ENCODE measurements around the gene ENTR1. TPM values are rescaled to one million over a fixed set of nuclear protein-coding genes. Genes with fewer than 3 reads are reported as not detected.

Gene ENTR1
- total and polyA plus RNA-seq, 4 donors: 25.5 to 48.4 (median 37.7) TPM

- Histone ChIP-seq H3K9ac (ENCODE audit: insufficient read depth in 1 of 2, low read length in 2 of 2) (no peak overlapping the region), H3K9me3 (ENCODE audit: control insufficient read depth in 4 of 4, insufficient read depth in 3 of 4, low read length in 3 of 4) (no peaks in the 10 kb centered on the region), H3K27me3 (ENCODE audit: control insufficient read depth in 3 of 3, insufficient read depth in 3 of 3, low read length in 2 of 3) (no peaks in the 10 kb centered on the region), H3K4me3 (no peak overlapping the region), H3K27ac (ENCODE audit: low read depth in 1 of 2, low read length in 1 of 2) (no peak overlapping the region), H3K36me3 (ENCODE audit: control insufficient read depth in 4 of 4, insufficient read depth in 4 of 4, low read length in 4 of 4) (no peaks in the 10 kb centered on the region), H3K4me1 (ENCODE audit: control insufficient read depth in 5 of 5, insufficient read depth in 5 of 5, low read length in 5 of 5) (peaks cover 0 to 9% (median 4%) of the 10 kb centered on the region in 5 donors)
- TF ChIP-seq, protein P1, sequence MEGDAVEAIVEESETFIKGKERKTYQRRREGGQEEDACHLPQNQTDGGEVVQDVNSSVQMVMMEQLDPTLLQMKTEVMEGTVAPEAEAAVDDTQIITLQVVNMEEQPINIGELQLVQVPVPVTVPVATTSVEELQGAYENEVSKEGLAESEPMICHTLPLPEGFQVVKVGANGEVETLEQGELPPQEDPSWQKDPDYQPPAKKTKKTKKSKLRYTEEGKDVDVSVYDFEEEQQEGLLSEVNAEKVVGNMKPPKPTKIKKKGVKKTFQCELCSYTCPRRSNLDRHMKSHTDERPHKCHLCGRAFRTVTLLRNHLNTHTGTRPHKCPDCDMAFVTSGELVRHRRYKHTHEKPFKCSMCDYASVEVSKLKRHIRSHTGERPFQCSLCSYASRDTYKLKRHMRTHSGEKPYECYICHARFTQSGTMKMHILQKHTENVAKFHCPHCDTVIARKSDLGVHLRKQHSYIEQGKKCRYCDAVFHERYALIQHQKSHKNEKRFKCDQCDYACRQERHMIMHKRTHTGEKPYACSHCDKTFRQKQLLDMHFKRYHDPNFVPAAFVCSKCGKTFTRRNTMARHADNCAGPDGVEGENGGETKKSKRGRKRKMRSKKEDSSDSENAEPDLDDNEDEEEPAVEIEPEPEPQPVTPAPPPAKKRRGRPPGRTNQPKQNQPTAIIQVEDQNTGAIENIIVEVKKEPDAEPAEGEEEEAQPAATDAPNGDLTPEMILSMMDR (IDR thresholded peaks at IDR 0.05; ENCODE audit: control extremely low read depth, extremely low read depth): no peak
- DNase-seq (no peak), ATAC-seq (ENCODE audit: insufficient read depth, low FRiP score) (no peak)
- 91 to 94% methylated on average over 9 of the region's 9 CpGs for WGBS, 2 donors
Observed at GRCh38 chr9:136366826-136367225, 43.6 kb downstream of the ENTR1 start.

GRCh38 chr9:136365775-136366222 lies 44.6 kb downstream of the ENTR1 start:
- no peak overlapping the region for H3K27ac ChIP-seq (ENCODE audit: low read depth in 1 of 2, low read length in 1 of 2)

DNA sequence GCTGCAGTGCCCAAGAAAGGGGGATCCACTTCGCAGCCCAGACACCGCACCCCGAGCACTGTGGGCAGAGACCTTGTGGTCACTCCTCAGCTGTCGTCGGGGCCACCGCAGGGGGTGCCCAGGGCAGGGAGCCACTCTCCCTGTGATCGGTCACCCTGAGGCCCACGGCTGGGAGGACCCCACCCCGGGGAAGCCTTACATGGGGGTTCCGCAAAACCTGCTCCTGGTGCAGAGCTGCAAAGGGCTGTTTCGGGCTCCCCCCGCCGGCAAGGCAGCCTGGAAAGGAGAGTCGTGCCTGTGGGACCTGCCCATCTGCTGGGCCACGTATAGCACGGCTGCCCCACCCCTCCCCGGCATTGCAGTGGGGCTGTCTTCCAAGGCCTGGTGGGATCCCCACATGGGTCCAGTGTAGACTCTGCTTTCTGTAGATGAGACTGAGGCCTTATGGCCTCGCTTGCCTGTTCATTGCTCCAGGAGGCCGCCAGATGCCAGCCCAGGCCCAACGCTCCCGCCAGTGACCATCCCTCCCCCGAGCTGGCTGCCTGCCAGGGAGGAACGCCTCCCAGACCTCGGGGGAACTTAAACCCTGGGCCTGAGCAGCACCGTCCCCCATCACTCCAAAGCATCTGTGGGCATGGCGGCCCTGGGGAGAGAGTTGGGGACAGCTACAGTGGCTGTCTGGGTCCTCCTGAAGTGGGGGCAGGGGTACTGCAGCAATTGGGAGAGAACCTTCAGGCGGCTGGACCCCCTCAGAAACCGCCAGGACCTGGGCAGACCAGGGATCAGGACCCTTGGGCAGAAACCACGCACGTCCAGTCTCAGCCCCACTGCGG lies 45.3 kb downstream of the ENTR1 start:
- ATAC-seq (ENCODE audit: insufficient read depth, low FRiP score): no peak
- no peaks in the 10 kb centered on the region for H3K9me3 ChIP-seq (ENCODE audit: control insufficient read depth in 4 of 4, insufficient read depth in 3 of 4, low read length in 3 of 4)
- 76 to 79% methylated on average over 31 of the region's 31 CpGs for WGBS, 2 donors
- peak in 1 of 3 donors; percentile 32 for DNase-seq
- peaks cover 0 to 22% (median 11%) of the 10 kb centered on the region in 5 donors for H3K4me1 ChIP-seq (ENCODE audit: control insufficient read depth in 5 of 5, insufficient read depth in 5 of 5, low read length in 5 of 5)
- H3K36me3 ChIP-seq (ENCODE audit: control insufficient read depth in 4 of 4, insufficient read depth in 4 of 4, low read length in 4 of 4): peaks cover 0 to 4% (median 0%) of the 10 kb centered on the region in 4 donors
- no peak overlapping the region for H3K27ac ChIP-seq (ENCODE audit: low read depth in 1 of 2, low read length in 1 of 2)
- no peak overlapping the region for H3K9ac ChIP-seq (ENCODE audit: insufficient read depth in 1 of 2, low read length in 2 of 2)
- H3K27me3 ChIP-seq (ENCODE audit: control insufficient read depth in 3 of 3, insufficient read depth in 3 of 3, low read length in 2 of 3): no peaks in the 10 kb centered on the region
- no peak overlapping the region for H3K4me3 ChIP-seq
- TF ChIP-seq, protein P1 (IDR thresholded peaks at IDR 0.05; ENCODE audit: control extremely low read depth, extremely low read depth): no peak

More at GRCh38 chr9:136365775-136366222, 44.6 kb downstream of the ENTR1 start:
- no peak for DNase-seq
- TF ChIP-seq, protein P1 (IDR thresholded peaks at IDR 0.05; ENCODE audit: control extremely low read depth, extremely low read depth): no peak
- Histone ChIP-seq H3K36me3 (ENCODE audit: control insufficient read depth in 4 of 4, insufficient read depth in 4 of 4, low read length in 4 of 4) (peaks cover 0 to 4% (median 0%) of the 10 kb centered on the region in 4 donors), H3K4me3 (no peak overlapping the region), H3K9ac (ENCODE audit: insufficient read depth in 1 of 2, low read length in 2 of 2) (no peak overlapping the region), H3K9me3 (ENCODE audit: control insufficient read depth in 4 of 4, insufficient read depth in 3 of 4, low read length in 3 of 4) (no peaks in the 10 kb centered on the region), H3K27me3 (ENCODE audit: control insufficient read depth in 3 of 3, insufficient read depth in 3 of 3, low read length in 2 of 3) (no peaks in the 10 kb centered on the region), H3K4me1 (ENCODE audit: control insufficient read depth in 5 of 5, insufficient read depth in 5 of 5, low read length in 5 of 5) (peaks cover 0 to 18% (median 5%) of the 10 kb centered on the region in 5 donors)
- WGBS, 2 donors: 36 to 55% methylated on average over 8 to 9 of the region's 9 CpGs
- no peak for ATAC-seq (ENCODE audit: insufficient read depth, low FRiP score)

Measured in lung (tissue), 12 donors.